HEK293 (cell line): ENCODE data around the gene SLC25A19.
A peak's percentile ranks its signal among the peaks of the same experiment; 100 is the strongest.

ENCODE experiments used
- BCL11A ChIP-seq: fragments of 450-650 bp; formaldehyde crosslinking; IDR thresholded peaks from 2 replicates; pipeline ENCODE4 v1.5.1; 2016; ENCODE audit warnings: low read depth, missing biosample characterization, missing genetic modification characterization
- BCL6B ChIP-seq: fragments of 450-650 bp; formaldehyde crosslinking; IDR thresholded peaks from 2 replicates; pipeline ENCODE4 v1.5.1; 2017; ENCODE audit warnings: missing biosample characterization, missing genetic modification characterization
- FEZF1 ChIP-seq: fragments of 450-650 bp; formaldehyde crosslinking; IDR thresholded peaks from 2 replicates; pipeline ENCODE4 v1.5.1; 2016; ENCODE audit warnings: missing biosample characterization, missing genetic modification characterization
- SALL2 ChIP-seq: fragments of 450-650 bp; formaldehyde crosslinking; IDR thresholded peaks from 2 replicates; pipeline ENCODE4 v1.5.0; 2017; ENCODE audit warnings: missing biosample characterization, mild to moderate bottlenecking, missing genetic modification characterization, borderline replicate concordance
- SP3 ChIP-seq: fragments of 450-650 bp; formaldehyde crosslinking; IDR thresholded peaks from 2 replicates; pipeline ENCODE4 v1.5.1; 2016; ENCODE audit warnings: missing biosample characterization, missing genetic modification characterization
- ZFP41 ChIP-seq: fragments of 450-650 bp; formaldehyde crosslinking; IDR thresholded peaks from 2 replicates; pipeline ENCODE4 v1.5.1; 2016; ENCODE audit warnings: missing biosample characterization, missing genetic modification characterization, borderline replicate concordance
- ZNF184 ChIP-seq: fragments of 450-650 bp; IDR thresholded peaks from 2 replicates; pipeline ENCODE4 v1.5.1; 2018; ENCODE audit warnings: missing biosample characterization, mild to moderate bottlenecking, missing genetic modification characterization
- ZNF211 ChIP-seq: fragments of 450-650 bp; formaldehyde crosslinking; IDR thresholded peaks from 2 replicates; pipeline ENCODE4 v1.5.1; 2016; ENCODE audit warnings: low read depth, missing biosample characterization, missing genetic modification characterization
- ZNF223 ChIP-seq: fragments of 450-650 bp; formaldehyde crosslinking; IDR thresholded peaks from 2 replicates; pipeline ENCODE4 v1.5.1; 2016; ENCODE audit warnings: missing biosample characterization, missing genetic modification characterization
- ZNF23 ChIP-seq: fragments of 450-650 bp; formaldehyde crosslinking; IDR thresholded peaks from 2 replicates; pipeline ENCODE4 v1.5.1; 2016; ENCODE audit warnings: missing biosample characterization, missing genetic modification characterization, borderline replicate concordance
- ZNF248 ChIP-seq: fragments of 450-650 bp; formaldehyde crosslinking; IDR thresholded peaks from 2 replicates; pipeline ENCODE4 v1.5.1; 2017; ENCODE audit warnings: missing biosample characterization, missing genetic modification characterization
- ZNF266 ChIP-seq: fragments of 450-650 bp; formaldehyde crosslinking; IDR thresholded peaks from 2 replicates; pipeline ENCODE4 v1.5.1; 2016; ENCODE audit warnings: missing biosample characterization, missing genetic modification characterization, low read depth
- ZNF280C ChIP-seq: fragments of 450-650 bp; formaldehyde crosslinking; IDR thresholded peaks from 2 replicates; pipeline ENCODE4 v1.5.1; 2016; ENCODE audit warnings: missing biosample characterization, missing genetic modification characterization
- ZNF280D ChIP-seq: fragments of 450-650 bp; formaldehyde crosslinking; IDR thresholded peaks from 2 replicates; pipeline ENCODE4 v1.5.1; 2016; ENCODE audit warnings: missing biosample characterization, missing genetic modification characterization
- ZNF311 ChIP-seq: fragments of 450-650 bp; formaldehyde crosslinking; IDR thresholded peaks from 2 replicates; pipeline ENCODE4 v1.5.1; 2017; ENCODE audit warnings: missing biosample characterization, missing genetic modification characterization, borderline replicate concordance
- ZNF324 ChIP-seq: fragments of 450-650 bp; formaldehyde crosslinking; IDR thresholded peaks from 2 replicates; pipeline ENCODE4 v1.5.1; 2016; ENCODE audit warnings: missing biosample characterization, missing genetic modification characterization
- ZNF341 ChIP-seq: fragments of 450-650 bp; formaldehyde crosslinking; IDR thresholded peaks from 2 replicates; pipeline ENCODE4; 2016; ENCODE audit warnings: low read depth, missing biosample characterization, missing genetic modification characterization
- ZNF362 ChIP-seq: fragments of 450-650 bp; formaldehyde crosslinking; IDR thresholded peaks from 2 replicates; pipeline ENCODE4 v1.5.1; 2016; ENCODE audit warnings: missing biosample characterization, missing genetic modification characterization
- ZNF449 ChIP-seq: fragments of 450-650 bp; formaldehyde crosslinking; IDR thresholded peaks from 2 replicates; pipeline ENCODE4 v1.5.1; 2017; ENCODE audit warnings: missing biosample characterization, mild to moderate bottlenecking, missing genetic modification characterization, moderate library complexity
- ZNF510 ChIP-seq: fragments of 450-650 bp; formaldehyde crosslinking; IDR thresholded peaks from 2 replicates; pipeline ENCODE4 v1.5.1; 2018; ENCODE audit warnings: mild to moderate bottlenecking, missing genetic modification characterization, missing biosample characterization; ENCODE audit not compliant: insufficient replicate concordance
- ZNF513 ChIP-seq: fragments of 450-650 bp; IDR thresholded peaks from 2 replicates; pipeline ENCODE4 v1.5.1; 2018; ENCODE audit warnings: missing biosample characterization, missing genetic modification characterization
- ZNF514 ChIP-seq: fragments of 450-650 bp; formaldehyde crosslinking; IDR thresholded peaks from 2 replicates; pipeline ENCODE4 v1.5.1; 2016; ENCODE audit warnings: missing biosample characterization, missing genetic modification characterization
- ZNF529 ChIP-seq: fragments of 450-650 bp; formaldehyde crosslinking; IDR thresholded peaks from 2 replicates; pipeline ENCODE4 v1.5.1; 2017; ENCODE audit warnings: missing genetic modification characterization, missing biosample characterization; ENCODE audit not compliant: insufficient replicate concordance
- ZNF558 ChIP-seq: fragments of 450-650 bp; formaldehyde crosslinking; IDR thresholded peaks from 2 replicates; pipeline ENCODE4 v1.5.1; 2016; ENCODE audit warnings: missing biosample characterization, missing genetic modification characterization
- ZNF664 ChIP-seq: fragments of 450-650 bp; formaldehyde crosslinking; IDR thresholded peaks from 2 replicates; pipeline ENCODE4 v1.5.1; 2016; ENCODE audit warnings: missing biosample characterization, missing genetic modification characterization
- ZNF701 ChIP-seq: fragments of 450-650 bp; formaldehyde crosslinking; IDR thresholded peaks from 2 replicates; pipeline ENCODE4 v1.5.1; 2016; ENCODE audit warnings: missing biosample characterization, missing genetic modification characterization
- ZNF830 ChIP-seq: fragments of 450-650 bp; IDR thresholded peaks from 2 replicates; pipeline ENCODE4 v1.5.0; 2018; ENCODE audit warnings: missing biosample characterization, missing genetic modification characterization, low read depth, mild to moderate bottlenecking, moderate library complexity
- ZSCAN16 ChIP-seq: fragments of 450-650 bp; formaldehyde crosslinking; IDR thresholded peaks from 2 replicates; pipeline ENCODE4 v1.5.1; 2016; ENCODE audit warnings: missing biosample characterization, missing genetic modification characterization

Gene SLC25A19

GRCh38 chr17:75270218-75270965, 18.8 kb downstream of the SLC25A19 start (continued):
- TF ChIP-seq ZNF280C (tag by site-specific recombination) = no peak
- TF ChIP-seq ZNF266 = no peak
- no peak for TF ChIP-seq ZNF510 (tag by site-specific recombination)
- peak; percentile 45; the same call in 1 of the 2 replicates for TF ChIP-seq ZNF449 (tag by site-specific recombination)
- no peak for TF ChIP-seq ZNF311 (tag by site-specific recombination)
- TF ChIP-seq ZFP41 (tag by site-specific recombination) = no peak
- no peak for TF ChIP-seq ZNF701 (tag by site-specific recombination)
- no peak for TF ChIP-seq ZNF184 (tag by site-specific recombination)
- TF ChIP-seq SALL2 (tag by site-specific recombination) = no peak
- no peak for TF ChIP-seq FEZF1 (tag by site-specific recombination)
- TF ChIP-seq ZNF248 (tag by site-specific recombination) = no peak
- TF ChIP-seq ZNF529 (tag by site-specific recombination) = no peak
- no peak for TF ChIP-seq ZNF558
- no peak for TF ChIP-seq ZNF280D (tag by site-specific recombination)
- no peak for TF ChIP-seq ZNF23 (tag by site-specific recombination)
- no peak for TF ChIP-seq ZNF664 (tag by site-specific recombination)
- TF ChIP-seq ZNF513 (tag by site-specific recombination) = no peak
- TF ChIP-seq ZNF830 = no peak
- no peak for TF ChIP-seq ZNF223 (tag by site-specific recombination)
- no peak for TF ChIP-seq BCL6B (tag by site-specific recombination)
- TF ChIP-seq ZNF324 = peak; percentile 69; the same call in 1 of the 2 replicates
- peak; percentile 75 for TF ChIP-seq ZNF341 (tag by site-specific recombination)
- TF ChIP-seq ZNF211 (tag by site-specific recombination) = no peak
- peak; percentile 52 for TF ChIP-seq SP3 (tag by site-specific recombination)
- no peak for TF ChIP-seq ZSCAN16 (tag by site-specific recombination)
- TF ChIP-seq ZNF362 (tag by site-specific recombination) = no peak
- TF ChIP-seq ZNF514 (tag by site-specific recombination) = no peak
- 0 out of 2 replicates have a peak, but pooled peaks have one; percentile 45 for TF ChIP-seq BCL11A (tag by site-specific recombination)
